Subcutaneous adipose tissue (tissue), 4 donors: Measurements from ENCODE around the gene GTF3C4. TPM values are rescaled to one million over a fixed set of nuclear protein-coding genes. Genes with fewer than 3 reads are reported as not detected.

Source experiments
- total RNA-seq, 4 donors: library from RNA; depleted of rRNA; stranded (reverse); fragments of >200 nt; gene quantifications; one replicate each; pipeline ENCODE4 v1.1.0, GENCODE V29; 2016
- TF ChIP-seq, protein P1 (sequence below): fragments of 450-650 bp; IDR thresholded peaks from one replicate; pipeline ENCODE4 v1.5.1; 2016; ENCODE audit warnings: low read depth, mild to moderate bottlenecking, control low read depth, antibody characterized with exemption, moderate library complexity

GTF3C4 gene
- total RNA-seq, 4 donors from 2014 or later, result 9.5 to 11.4 (median 9.6) TPM

GRCh38 chr9:132708769-132709430 is 38.6 kb downstream of the GTF3C4 start:
- TF ChIP-seq, protein P1, sequence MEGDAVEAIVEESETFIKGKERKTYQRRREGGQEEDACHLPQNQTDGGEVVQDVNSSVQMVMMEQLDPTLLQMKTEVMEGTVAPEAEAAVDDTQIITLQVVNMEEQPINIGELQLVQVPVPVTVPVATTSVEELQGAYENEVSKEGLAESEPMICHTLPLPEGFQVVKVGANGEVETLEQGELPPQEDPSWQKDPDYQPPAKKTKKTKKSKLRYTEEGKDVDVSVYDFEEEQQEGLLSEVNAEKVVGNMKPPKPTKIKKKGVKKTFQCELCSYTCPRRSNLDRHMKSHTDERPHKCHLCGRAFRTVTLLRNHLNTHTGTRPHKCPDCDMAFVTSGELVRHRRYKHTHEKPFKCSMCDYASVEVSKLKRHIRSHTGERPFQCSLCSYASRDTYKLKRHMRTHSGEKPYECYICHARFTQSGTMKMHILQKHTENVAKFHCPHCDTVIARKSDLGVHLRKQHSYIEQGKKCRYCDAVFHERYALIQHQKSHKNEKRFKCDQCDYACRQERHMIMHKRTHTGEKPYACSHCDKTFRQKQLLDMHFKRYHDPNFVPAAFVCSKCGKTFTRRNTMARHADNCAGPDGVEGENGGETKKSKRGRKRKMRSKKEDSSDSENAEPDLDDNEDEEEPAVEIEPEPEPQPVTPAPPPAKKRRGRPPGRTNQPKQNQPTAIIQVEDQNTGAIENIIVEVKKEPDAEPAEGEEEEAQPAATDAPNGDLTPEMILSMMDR, result no peak

DNA sequence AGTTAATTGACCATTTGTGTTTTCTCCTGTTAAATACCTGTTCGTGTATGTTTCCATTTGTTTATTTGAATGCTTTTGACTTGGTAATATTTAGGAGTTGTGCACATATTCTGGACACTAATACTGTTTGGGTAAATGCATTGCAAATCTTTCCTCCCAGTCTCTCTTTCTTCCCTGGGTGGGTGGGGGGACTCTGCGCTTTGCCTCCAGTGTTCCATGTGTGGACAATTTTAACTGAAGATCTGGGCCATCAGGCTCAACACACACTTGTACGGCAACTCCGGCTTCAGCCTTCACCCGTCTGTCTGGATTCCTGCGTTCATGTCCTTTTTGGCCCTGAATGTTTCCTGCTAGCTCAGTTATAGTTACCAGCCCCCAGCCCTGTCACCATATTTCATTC is 40.1 kb downstream of the GTF3C4 start:
- TF ChIP-seq, protein P1, result no peak

DNA sequence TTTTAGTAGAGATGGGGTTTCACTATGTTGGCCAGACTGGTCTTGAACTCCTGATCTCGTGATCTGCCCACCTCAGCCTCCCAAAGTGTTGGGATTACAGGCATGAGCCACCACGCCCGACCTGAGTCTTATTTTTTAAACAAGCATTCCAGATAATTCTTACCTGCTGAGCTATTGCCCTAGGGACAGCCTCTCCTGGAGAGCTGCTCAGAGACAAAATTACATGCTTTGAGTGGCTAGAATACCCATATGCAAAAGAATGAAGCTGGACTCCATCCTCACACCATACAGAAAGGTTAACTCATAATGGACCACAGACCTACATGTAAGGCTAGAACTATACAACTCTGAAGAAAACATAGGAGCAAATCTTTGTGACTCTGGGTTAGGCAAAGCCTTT is 41.6 kb downstream of the GTF3C4 start:
- TF ChIP-seq, protein P1, result no peak

- TF ChIP-seq, protein P1, result no peak
These were observed 42.5 kb downstream of the GTF3C4 start for GRCh38 chr9:132712753-132713152.

GRCh38 chr9:132716007-132716406 is 45.7 kb downstream of the GTF3C4 start:
- TF ChIP-seq, protein P1, result no peak

GRCh38 chr9:132717326-132717945 is 47.2 kb downstream of the GTF3C4 start:
- TF ChIP-seq, protein P1, result no peak

DNA sequence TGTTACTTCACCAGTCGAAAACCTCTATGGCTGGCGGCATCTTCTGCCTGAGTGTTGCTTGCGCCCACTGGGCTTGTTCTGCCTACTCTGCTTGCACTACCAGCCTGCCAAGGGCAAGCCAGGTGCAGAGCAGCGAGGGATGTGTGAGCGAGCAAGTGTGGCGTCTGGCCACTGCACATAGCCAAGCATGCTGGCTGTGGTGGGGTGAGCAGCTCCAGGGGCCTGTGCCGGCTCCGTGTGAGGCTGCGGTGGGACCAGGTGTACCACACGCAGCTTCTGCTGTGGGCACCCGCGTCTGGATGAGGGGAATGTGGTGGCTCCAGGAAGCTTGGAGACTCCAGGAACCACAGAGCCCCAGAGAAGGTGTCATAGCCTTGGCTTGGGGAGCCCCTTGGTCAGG is 51.4 kb downstream of the GTF3C4 start:
- TF ChIP-seq, protein P1, result no peak
